Measurements from ENCODE around the gene PRKAR1A. TPM values are rescaled to one million over a fixed set of nuclear protein-coding genes. Genes with fewer than 3 reads are reported as not detected.

The PRKAR1A gene
- total RNA-seq, 4 donors from 2014 or later = 245 to 286 (median 264) TPM

DNA sequence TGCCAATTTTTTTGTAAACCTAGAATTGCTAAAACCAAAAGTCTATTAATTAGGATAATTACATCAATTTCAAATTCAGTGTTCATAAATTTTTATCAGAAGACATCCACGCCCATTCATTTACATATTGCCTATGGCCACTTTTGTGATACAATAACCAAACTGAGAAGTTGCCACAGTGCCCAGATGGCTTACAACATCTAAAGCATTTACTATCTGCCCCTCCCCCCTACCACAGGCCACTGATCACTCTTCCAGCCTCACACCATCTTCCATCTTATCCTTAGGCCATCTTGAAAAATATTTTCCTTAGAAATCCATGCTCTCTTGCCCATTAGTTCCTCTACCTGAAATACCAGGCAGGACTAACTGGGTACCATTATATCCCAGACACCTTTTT lies 6.3 kb upstream of the PRKAR1A start:
- H3K9me3 ChIP-seq = no peaks in the 10 kb centered on the region
- no peak overlapping the region for H3K4me3 ChIP-seq
- 77% methylated on average over 1 of the region's 1 CpG for WGBS
- DNase-seq (ENCODE audit: low spot score in 2 of 2) = no peak
- TF ChIP-seq POLR2AphosphoS5 (IDR thresholded peaks at IDR 0.05) (no peak), POLR2A (IDR thresholded peaks at IDR 0.05) (no peak), EP300 (IDR thresholded peaks at IDR 0.05) (no peak)
- TF ChIP-seq, protein P1, sequence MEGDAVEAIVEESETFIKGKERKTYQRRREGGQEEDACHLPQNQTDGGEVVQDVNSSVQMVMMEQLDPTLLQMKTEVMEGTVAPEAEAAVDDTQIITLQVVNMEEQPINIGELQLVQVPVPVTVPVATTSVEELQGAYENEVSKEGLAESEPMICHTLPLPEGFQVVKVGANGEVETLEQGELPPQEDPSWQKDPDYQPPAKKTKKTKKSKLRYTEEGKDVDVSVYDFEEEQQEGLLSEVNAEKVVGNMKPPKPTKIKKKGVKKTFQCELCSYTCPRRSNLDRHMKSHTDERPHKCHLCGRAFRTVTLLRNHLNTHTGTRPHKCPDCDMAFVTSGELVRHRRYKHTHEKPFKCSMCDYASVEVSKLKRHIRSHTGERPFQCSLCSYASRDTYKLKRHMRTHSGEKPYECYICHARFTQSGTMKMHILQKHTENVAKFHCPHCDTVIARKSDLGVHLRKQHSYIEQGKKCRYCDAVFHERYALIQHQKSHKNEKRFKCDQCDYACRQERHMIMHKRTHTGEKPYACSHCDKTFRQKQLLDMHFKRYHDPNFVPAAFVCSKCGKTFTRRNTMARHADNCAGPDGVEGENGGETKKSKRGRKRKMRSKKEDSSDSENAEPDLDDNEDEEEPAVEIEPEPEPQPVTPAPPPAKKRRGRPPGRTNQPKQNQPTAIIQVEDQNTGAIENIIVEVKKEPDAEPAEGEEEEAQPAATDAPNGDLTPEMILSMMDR (IDR thresholded peaks at IDR 0.05) = no peak
- no peaks in the 10 kb centered on the region for H3K36me3 ChIP-seq
- no peaks in the 10 kb centered on the region for H3K27me3 ChIP-seq
- H3K27ac ChIP-seq = no peak overlapping the region
- H3K4me1 ChIP-seq = peaks cover 11% of the 10 kb centered on the region

DNA sequence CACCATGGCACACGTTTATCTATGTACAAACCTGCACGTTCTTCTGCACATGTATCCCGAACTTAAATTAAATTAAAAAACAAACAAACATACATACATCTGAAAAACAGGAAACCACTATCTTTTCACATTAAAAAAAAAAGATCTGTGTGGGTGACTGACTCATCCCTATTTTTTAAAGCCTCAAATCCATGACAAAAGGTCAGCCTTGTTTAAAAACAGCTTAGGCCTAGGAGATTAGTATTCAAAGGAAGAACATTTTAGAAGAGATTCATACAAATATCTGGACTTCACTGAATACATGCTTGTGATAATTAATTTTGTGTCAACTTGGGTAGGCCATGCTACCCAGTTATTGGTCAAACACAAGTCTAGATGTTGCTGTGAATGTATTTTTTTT lies 4.7 kb upstream of the PRKAR1A start:
- Histone ChIP-seq H3K36me3 (no peaks in the 10 kb centered on the region), H3K4me1 (peaks cover 18% of the 10 kb centered on the region), H3K4me3 (no peak overlapping the region), H3K9me3 (no peaks in the 10 kb centered on the region), H3K27ac (no peak overlapping the region), H3K27me3 (no peaks in the 10 kb centered on the region)
- DNase-seq (ENCODE audit: low spot score in 2 of 2) = no peak
- 73% methylated on average over 3 of the region's 3 CpGs for WGBS
- TF ChIP-seq, protein P1 (IDR thresholded peaks at IDR 0.05) = no peak
- TF ChIP-seq EP300 (IDR thresholded peaks at IDR 0.05) = no peak
- TF ChIP-seq POLR2AphosphoS5 (IDR thresholded peaks at IDR 0.05) = no peak
- no peak for TF ChIP-seq POLR2A (IDR thresholded peaks at IDR 0.05)

DNA sequence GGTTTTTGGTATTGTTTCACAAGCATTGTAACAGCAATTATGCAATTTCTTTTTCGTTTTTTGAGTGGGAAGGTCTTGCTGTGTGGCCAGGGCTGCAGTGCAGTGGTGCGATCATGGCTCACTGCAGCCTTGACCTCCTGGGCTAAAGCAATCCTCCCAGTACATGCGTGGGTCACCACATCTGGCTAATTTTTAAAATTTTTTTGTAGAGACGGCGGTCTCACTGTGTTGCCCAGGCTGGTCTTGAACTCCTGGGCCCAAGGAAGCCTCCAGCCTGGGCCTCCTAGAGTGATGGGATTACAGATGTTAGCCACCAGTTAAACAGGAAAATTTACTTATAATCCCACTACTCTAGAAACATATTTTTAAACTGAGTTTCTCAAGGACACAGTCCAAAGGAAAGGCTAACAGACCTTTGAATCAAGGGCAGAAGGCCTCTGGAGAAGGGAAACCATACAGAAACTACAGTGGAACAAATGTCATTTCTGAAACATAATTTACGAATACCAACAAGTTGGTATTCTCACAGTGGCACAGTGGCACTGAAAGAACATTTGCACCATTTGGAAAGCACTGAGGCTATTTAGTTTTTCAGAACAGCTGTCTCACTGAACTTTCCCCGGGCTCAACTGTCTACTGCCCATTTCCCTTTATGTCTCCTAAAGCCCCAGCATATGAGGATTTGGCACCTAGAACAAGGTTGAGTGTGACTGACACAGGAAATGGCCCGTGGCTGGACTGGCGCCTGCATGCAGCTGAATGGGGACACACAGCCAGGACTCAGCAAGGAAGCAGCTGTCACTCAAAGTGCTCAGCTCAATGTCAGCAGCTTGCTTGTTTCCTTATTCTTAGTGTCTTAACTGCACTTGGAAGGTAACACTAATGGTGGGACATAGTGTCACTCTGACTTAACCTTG lies 2.8 kb upstream of the PRKAR1A start:
- TF ChIP-seq, protein P1 (IDR thresholded peaks at IDR 0.05) = no peak
- no peak for TF ChIP-seq EP300 (IDR thresholded peaks at IDR 0.05)
- no peak for TF ChIP-seq POLR2A (IDR thresholded peaks at IDR 0.05)
- no peak for TF ChIP-seq POLR2AphosphoS5 (IDR thresholded peaks at IDR 0.05)
- DNase-seq (ENCODE audit: low spot score in 2 of 2) = no peak
- peaks cover 28% of the 10 kb centered on the region for H3K4me1 ChIP-seq
- WGBS = 71% methylated on average over 9 of the region's 9 CpGs
- no peaks in the 10 kb centered on the region for H3K27me3 ChIP-seq
- H3K36me3 ChIP-seq = no peaks in the 10 kb centered on the region
- no peaks in the 10 kb centered on the region for H3K9me3 ChIP-seq
- peak overlapping the region; percentile 10 for H3K27ac ChIP-seq
- no peak overlapping the region for H3K4me3 ChIP-seq

DNA sequence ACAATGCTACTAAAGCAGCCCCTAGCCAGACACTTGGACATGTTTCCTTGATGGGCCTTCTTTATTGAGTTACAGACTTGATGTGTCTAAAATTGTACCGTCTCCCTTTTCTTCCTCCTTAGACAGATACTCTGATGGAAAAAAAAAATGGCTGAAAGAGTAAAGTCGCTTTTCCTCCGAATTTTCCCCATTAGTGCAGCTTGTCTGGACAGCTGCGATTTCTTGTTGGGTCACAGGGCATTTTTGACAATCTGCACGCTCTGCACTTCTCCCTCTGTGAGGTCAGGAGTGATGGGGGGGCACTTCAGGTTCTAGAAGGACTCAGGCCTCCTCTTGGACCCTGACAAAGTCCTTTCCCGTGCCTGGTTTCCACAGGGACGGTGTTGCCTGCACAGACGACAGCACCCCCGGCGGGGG lies 968 bp upstream of the PRKAR1A start:
- H3K4me3 ChIP-seq = peak overlapping the region; percentile 95
- H3K4me1 ChIP-seq = peaks cover 39% of the 10 kb centered on the region
- no peaks in the 10 kb centered on the region for H3K27me3 ChIP-seq
- DNase-seq (ENCODE audit: low spot score in 2 of 2) = peak in 1 of 2 donors; percentile 82
- H3K9me3 ChIP-seq = no peaks in the 10 kb centered on the region
- TF ChIP-seq POLR2A (IDR thresholded peaks at IDR 0.05) (no peak), EP300 (IDR thresholded peaks at IDR 0.05) (no peak), POLR2AphosphoS5 (IDR thresholded peaks at IDR 0.05) (no peak)
- TF ChIP-seq, protein P1 (IDR thresholded peaks at IDR 0.05) = no peak
- no peaks in the 10 kb centered on the region for H3K36me3 ChIP-seq
- 3% methylated on average over 6 of the region's 10 CpGs for WGBS
- H3K27ac ChIP-seq = peak overlapping the region; percentile 99

DNA sequence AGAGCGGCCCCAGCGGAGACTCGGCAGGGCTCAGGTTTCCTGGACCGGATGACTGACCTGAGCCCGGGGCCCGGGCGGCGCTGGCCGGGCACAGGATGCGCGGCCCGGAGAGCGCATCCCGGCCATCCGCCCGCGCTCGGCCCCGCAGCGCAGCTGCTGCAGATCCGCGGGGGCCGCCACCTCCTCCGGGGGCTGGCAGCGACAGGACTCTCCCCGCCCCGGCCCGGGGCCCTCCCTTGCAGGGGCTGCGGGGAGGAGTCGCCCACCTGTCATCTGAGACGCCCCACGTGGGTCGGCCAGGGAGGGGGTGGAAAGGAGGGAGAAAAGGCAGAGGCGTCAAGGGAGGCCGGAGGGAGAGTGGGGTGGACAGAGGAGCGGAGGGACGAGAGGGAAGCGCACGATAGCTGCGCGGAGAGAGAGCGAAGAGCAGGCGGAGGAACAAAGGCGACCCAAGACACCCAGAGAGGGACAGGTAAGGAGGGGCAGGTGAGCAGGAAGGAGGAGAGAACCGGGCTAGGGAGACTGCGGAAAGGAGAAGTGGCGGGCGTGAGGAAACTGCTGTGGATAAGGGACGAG lies 471 bp upstream of the PRKAR1A start:
- no peaks in the 10 kb centered on the region for H3K9me3 ChIP-seq
- peak overlapping the region; percentile 99 for H3K27ac ChIP-seq
- DNase-seq (ENCODE audit: low spot score in 2 of 2) = peak; percentile 87 to 88
- no peak for TF ChIP-seq POLR2AphosphoS5 (IDR thresholded peaks at IDR 0.05)
- no peak for TF ChIP-seq POLR2A (IDR thresholded peaks at IDR 0.05)
- TF ChIP-seq, protein P1 (IDR thresholded peaks at IDR 0.05) = peak in 1 of 2 donors; percentile 10
- WGBS = 2% methylated on average over 30 of the region's 49 CpGs
- peak overlapping the region; percentile 95 for H3K4me3 ChIP-seq
- peaks cover 4% of the 10 kb centered on the region for H3K36me3 ChIP-seq
- H3K27me3 ChIP-seq = no peaks in the 10 kb centered on the region
- H3K4me1 ChIP-seq = peaks cover 39% of the 10 kb centered on the region

Data from suprapubic skin (tissue), 4 donors.